ENCODE results near the gene E4F1.

- no peak for TF ChIP-seq CTCF (IDR thresholded peaks at IDR 0.05)
- TF ChIP-seq POLR2A (IDR thresholded peaks at IDR 0.05): no peak
- no peak for TF ChIP-seq EP300 (IDR thresholded peaks at IDR 0.05)
Measured at GRCh38 chr16:2273931-2274330, 50.5 kb downstream of the E4F1 start.
